Measurements from ENCODE around the gene TAOK2.

Gene TAOK2

GRCh38 chr16:29962344-29962994 lies 11.2 kb upstream of the TAOK2 start:
- in situ Hi-C loops (cut with MboI; ENCODE audit: low sequenced_read_pairs), result no loop called here

- in situ Hi-C loops (cut with MboI; ENCODE audit: low sequenced_read_pairs), result no loop called here
These were observed 10.5 kb upstream of the TAOK2 start for GRCh38 chr16:29963021-29963743.

- in situ Hi-C loops (cut with MboI; ENCODE audit: low sequenced_read_pairs), result no loop called here
These were observed 5.5 kb upstream of the TAOK2 start for GRCh38 chr16:29968205-29968604.

GRCh38 chr16:29971304-29971703 lies 2.4 kb upstream of the TAOK2 start:
- in situ Hi-C loops (cut with MboI; ENCODE audit: low sequenced_read_pairs), result no loop called here

- in situ Hi-C loops (cut with MboI; ENCODE audit: low sequenced_read_pairs), result no loop called here
These were observed 1.2 kb upstream of the TAOK2 start for GRCh38 chr16:29972500-29972899.

- in situ Hi-C loops (cut with MboI; ENCODE audit: low sequenced_read_pairs), result no loop called here
These were observed 680 bp upstream of the TAOK2 start for GRCh38 chr16:29972992-29973383.

- in situ Hi-C loops (cut with MboI; ENCODE audit: low sequenced_read_pairs), result no loop called here
These were observed 844 bp downstream of the TAOK2 start for GRCh38 chr16:29974291-29975133.

- in situ Hi-C loops (cut with MboI; ENCODE audit: low sequenced_read_pairs), result no loop called here
These were observed 1.5 kb downstream of the TAOK2 start for GRCh38 chr16:29975134-29975538.

GRCh38 chr16:29975811-29976511 lies 2.3 kb downstream of the TAOK2 start:
- in situ Hi-C loops (cut with MboI; ENCODE audit: low sequenced_read_pairs), result no loop called here

- in situ Hi-C loops (cut with MboI; ENCODE audit: low sequenced_read_pairs), result no loop called here
These were observed 3.6 kb downstream of the TAOK2 start for GRCh38 chr16:29977063-29977825.

GRCh38 chr16:29978081-29978480 lies 4.4 kb downstream of the TAOK2 start:
- in situ Hi-C loops (cut with MboI; ENCODE audit: low sequenced_read_pairs), result no loop called here

GRCh38 chr16:29978564-29979270 lies 5.0 kb downstream of the TAOK2 start:
- in situ Hi-C loops (cut with MboI; ENCODE audit: low sequenced_read_pairs), result no loop called here

GRCh38 chr16:29982560-29983419 lies 9.1 kb downstream of the TAOK2 start:
- in situ Hi-C loops (cut with MboI; ENCODE audit: low sequenced_read_pairs), result no loop called here

GRCh38 chr16:29983420-29984136 lies 9.9 kb downstream of the TAOK2 start:
- in situ Hi-C loops (cut with MboI; ENCODE audit: low sequenced_read_pairs), result no loop called here

- in situ Hi-C loops (cut with MboI; ENCODE audit: low sequenced_read_pairs), result no loop called here
These were observed 10.6 kb downstream of the TAOK2 start for GRCh38 chr16:29984137-29984763.

GRCh38 chr16:29984764-29985147 lies 11.1 kb downstream of the TAOK2 start:
- in situ Hi-C loops (cut with MboI; ENCODE audit: low sequenced_read_pairs), result no loop called here

- in situ Hi-C loops (cut with MboI; ENCODE audit: low sequenced_read_pairs), result no loop called here
These were observed 11.7 kb downstream of the TAOK2 start for GRCh38 chr16:29985271-29985811.

All from HL-60/S4 treated with retinoic acid at 250 ng/mL for 4 days and 3 days (cell line).